Bronchial epithelial cell (primary cell): ENCODE data around the gene RAB3IL1. TPM values are rescaled to one million over a fixed set of nuclear protein-coding genes. Genes with fewer than 3 reads are reported as not detected.

Experiments
- DNase-seq: peaks from one replicate; pipeline ENCODE4 v3.0.0-alpha.2; 2010; ENCODE audit warnings: low read depth
- FAIRE-seq: peaks from 2 replicates; lab custom pipeline; 2011; peaks lifted over from hg19 to GRCh38; lab: Jason Lieb, UNC
- H3K27me3 ChIP-seq: 2 replicates; pipeline ENCODE4 v1.5.1; 2011; ENCODE audit warnings: low read length; ENCODE audit not compliant: control insufficient read depth, insufficient read depth
- H3K36me3 ChIP-seq: 2 replicates; pipeline ENCODE4 v1.5.1; 2011; ENCODE audit warnings: low read length; ENCODE audit not compliant: control insufficient read depth, insufficient read depth
- H3K4me3 ChIP-seq: 2 replicates; pipeline ENCODE4 v1.5.1; 2011; ENCODE audit warnings: mild to moderate bottlenecking, low read depth, low read length, control low read depth
- total RNA-seq: library from RNA; depleted of rRNA; stranded (reverse); fragments of >200 nt; gene quantifications from 2 replicates; pipeline ENCODE4 v1.2.1, GENCODE V29; 2014
- TF ChIP-seq, protein P1 (sequence below): IDR thresholded peaks from 2 replicates; pipeline ENCODE4 v1.5.1; 2011; ENCODE audit warnings: mild to moderate bottlenecking, moderate library complexity, low read length, control low read depth, inconsistent platforms; ENCODE audit not compliant: insufficient read depth, severe bottlenecking

RAB3IL1 gene
- total RNA-seq, 1 donor from 2014 or later, result 1.1 TPM

DNA sequence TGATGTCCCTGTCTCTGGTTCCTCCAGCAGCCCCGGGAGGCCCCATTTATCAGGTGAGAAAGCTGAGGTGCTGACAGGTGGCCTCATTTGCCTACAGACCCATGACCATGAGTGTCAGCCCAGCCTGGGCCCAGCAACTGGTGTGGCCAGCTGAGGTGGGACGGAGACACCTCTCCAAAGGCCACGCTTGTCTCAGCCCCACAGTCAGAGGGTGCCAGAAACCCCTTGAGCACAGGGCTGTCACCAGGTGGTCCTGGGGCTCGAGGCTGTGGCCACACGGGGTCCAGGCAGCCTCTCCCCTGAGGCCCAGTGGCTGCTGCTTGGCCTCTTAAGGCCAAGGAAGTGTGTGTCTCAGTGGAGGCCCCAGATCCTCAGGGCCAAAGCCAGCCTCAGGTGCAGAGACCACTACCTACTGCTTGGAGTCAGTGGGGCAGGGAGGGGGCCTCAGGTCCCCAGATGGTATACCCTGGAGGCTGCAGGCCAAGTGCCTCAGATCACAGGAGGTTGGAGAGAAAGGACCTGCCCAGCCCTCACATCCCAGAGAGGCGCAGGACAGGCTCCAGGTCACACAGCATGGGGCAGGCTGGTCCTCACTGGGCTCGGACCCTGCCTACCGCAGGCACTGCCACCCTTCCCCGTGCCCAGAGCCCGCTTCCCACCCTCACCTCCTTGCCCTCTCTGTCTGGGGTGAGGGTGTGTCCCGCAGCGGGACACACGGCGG is 11.4 kb downstream of the RAB3IL1 start:
- Histone ChIP-seq H3K36me3 (no peaks in the 10 kb centered on the region), H3K4me3 (no peak overlapping the region), H3K27me3 (peaks cover 4% of the 10 kb centered on the region)
- TF ChIP-seq, protein P1, sequence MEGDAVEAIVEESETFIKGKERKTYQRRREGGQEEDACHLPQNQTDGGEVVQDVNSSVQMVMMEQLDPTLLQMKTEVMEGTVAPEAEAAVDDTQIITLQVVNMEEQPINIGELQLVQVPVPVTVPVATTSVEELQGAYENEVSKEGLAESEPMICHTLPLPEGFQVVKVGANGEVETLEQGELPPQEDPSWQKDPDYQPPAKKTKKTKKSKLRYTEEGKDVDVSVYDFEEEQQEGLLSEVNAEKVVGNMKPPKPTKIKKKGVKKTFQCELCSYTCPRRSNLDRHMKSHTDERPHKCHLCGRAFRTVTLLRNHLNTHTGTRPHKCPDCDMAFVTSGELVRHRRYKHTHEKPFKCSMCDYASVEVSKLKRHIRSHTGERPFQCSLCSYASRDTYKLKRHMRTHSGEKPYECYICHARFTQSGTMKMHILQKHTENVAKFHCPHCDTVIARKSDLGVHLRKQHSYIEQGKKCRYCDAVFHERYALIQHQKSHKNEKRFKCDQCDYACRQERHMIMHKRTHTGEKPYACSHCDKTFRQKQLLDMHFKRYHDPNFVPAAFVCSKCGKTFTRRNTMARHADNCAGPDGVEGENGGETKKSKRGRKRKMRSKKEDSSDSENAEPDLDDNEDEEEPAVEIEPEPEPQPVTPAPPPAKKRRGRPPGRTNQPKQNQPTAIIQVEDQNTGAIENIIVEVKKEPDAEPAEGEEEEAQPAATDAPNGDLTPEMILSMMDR, result no peak
- no peak for DNase-seq
- FAIRE-seq, result no peak

DNA sequence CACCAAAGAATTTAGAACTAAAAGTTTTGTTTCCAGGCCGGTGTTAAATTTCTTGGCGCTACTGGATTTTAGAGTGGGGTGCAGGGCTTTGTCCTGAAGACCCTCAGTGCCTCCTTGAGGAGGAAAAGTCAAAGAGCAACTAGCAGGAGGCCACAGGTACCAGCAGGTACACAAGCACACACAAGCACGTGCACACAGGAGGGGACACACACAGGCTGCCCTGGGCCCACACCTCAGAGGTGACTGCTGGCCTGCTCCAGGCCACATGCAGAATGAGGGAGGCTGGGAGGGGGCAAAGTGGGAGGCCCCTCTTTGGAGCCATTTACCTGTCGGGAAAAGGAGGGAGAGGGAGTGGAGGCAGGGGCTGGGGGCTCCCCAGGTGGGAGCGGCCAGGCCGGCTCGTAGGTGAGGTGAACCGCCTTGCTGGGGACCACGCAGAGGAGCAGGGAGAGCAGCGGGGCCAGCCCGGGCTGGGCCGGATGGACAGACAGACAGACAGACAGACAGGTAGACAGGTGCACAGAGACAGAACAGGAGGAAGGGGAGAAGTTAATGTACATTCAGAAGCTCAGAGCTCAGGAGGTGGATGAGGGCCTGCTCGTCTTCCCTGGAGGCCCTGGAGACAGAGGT is 12.2 kb downstream of the RAB3IL1 start:
- FAIRE-seq, result no peak
- Histone ChIP-seq H3K27me3 (peaks cover 4% of the 10 kb centered on the region), H3K4me3 (no peak overlapping the region), H3K36me3 (no peaks in the 10 kb centered on the region)
- no peak for DNase-seq
- TF ChIP-seq, protein P1, result no peak

DNA sequence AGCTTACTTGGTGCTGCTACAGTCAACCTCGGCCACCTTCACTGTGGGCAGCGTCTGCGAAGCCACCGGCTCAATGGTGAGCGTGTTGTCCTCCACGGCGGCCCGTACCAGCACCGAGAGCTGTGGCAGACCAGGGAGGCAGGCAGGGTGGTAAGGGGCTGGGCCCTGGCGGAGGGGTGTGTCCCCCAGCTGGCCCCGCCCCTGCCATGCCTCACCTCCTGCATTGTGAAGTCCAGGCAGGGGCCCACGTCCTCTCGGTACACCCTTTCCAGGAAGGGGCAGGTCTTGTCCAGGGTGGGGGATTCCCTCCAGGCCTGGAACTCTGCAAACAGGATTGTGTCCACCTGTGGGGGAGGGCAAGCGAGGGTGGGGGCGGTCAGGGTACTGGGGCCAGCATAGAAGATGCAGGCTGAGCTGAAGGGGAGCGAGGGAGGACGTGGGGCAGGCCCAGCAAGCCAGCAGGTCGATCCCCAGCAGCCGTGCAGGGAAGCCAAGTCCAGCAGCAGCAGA is 12.8 kb downstream of the RAB3IL1 start:
- FAIRE-seq, result no peak
- Histone ChIP-seq H3K27me3 (peaks cover 4% of the 10 kb centered on the region), H3K36me3 (no peaks in the 10 kb centered on the region), H3K4me3 (peak overlapping the region; percentile 16)
- DNase-seq, result peak; percentile 32
- TF ChIP-seq, protein P1, result no peak

DNA sequence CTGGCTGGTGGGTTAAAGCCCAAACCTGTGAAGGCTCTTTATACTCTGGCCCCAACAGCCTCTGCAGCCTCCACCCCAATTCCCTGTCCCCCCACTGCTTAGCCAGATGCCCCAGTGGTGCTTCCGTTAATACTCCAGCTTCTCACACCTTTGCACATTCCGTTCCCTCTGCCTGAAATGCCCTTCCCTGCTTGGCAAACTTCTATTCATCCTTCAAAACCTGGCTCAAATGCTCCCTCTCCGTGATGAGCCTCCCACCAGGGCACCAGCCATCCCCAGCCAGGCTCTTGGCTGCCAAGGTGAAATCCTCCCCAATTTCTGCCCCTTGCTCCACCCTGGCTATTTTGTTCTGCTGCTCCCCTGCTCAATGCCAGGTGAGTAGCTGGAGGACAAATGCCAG is 13.5 kb downstream of the RAB3IL1 start:
- DNase-seq (no peak), FAIRE-seq (no peak)
- Histone ChIP-seq H3K4me3 (no peak overlapping the region), H3K36me3 (no peaks in the 10 kb centered on the region), H3K27me3 (peaks cover 4% of the 10 kb centered on the region)
- TF ChIP-seq, protein P1, result no peak

DNA sequence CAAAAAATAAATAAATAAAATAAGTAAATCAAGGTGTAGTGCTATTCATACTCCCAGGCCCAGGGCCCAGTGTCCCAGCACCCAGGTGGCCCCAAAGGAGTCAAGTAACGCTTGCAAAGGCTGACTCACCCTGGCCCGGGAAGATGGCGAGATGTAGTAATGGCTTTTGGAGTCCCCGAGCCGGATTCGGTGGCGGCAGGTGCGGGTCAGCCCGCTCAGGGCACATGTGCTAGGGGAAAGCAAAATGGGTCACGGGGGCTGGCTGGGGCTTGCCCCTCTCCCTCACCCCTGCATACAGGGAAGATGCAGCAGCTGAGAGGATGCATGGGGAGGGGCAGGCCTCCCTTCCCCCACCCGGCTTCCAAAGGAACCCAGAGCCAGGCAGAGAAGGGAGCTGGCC is 15.1 kb downstream of the RAB3IL1 start:
- Histone ChIP-seq H3K36me3 (no peaks in the 10 kb centered on the region), H3K27me3 (peaks cover 4% of the 10 kb centered on the region), H3K4me3 (no peak overlapping the region)
- DNase-seq, result no peak
- no peak for FAIRE-seq
- TF ChIP-seq, protein P1, result no peak

DNA sequence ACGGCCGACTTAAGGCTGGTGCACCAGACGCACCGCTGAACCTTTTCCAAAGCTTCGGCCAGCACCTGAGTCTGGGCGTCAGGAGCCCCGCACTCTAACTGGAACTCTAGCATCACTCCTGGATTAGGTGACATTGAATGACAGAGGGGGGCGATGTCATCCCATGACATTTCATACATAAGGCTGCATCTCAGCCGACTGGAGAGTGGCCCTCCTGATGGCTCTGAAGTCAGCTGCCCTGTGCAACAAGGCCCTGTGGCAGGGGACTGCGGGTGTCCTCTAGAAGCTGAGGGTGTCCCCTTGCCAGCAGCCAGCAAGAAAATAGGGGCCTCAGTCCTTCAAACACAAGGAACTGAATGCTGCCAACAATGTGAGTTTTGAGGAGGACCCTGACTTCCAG is 16.0 kb downstream of the RAB3IL1 start:
- Histone ChIP-seq H3K27me3 (peaks cover 4% of the 10 kb centered on the region), H3K36me3 (no peaks in the 10 kb centered on the region), H3K4me3 (no peak overlapping the region)
- no peak for FAIRE-seq
- TF ChIP-seq, protein P1, result no peak
- DNase-seq, result no peak
